GM12874 (cell line): ENCODE measurements around the gene VWF.

ENCODE experiments used
- TF ChIP-seq, protein P1 (sequence below): IDR thresholded peaks from 2 replicates; pipeline ENCODE4 v1.5.1; 2011; ENCODE audit warnings: low read depth, mild to moderate bottlenecking, control low read depth, low read length, moderate library complexity; ENCODE audit not compliant: insufficient read depth

VWF gene

DNA sequence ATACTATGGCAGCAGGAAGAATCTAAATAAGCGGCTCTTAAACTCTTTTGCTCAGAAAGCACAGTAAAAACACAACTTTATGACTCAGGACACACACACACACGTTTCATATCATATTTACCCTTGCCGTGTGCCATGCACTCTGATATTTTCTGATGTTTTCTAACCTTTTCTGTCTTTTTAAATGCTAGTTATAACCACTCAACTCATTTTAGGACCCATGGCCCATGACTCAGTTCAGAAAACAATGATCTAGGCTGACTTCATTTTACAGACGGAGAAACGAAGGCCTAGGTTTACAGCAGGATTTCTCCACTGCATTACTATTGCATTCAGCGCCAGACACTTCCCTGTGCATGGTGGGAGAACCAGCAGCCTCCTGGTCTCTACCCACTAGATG lies 9.1 kb downstream of the VWF start:
- TF ChIP-seq, protein P1, sequence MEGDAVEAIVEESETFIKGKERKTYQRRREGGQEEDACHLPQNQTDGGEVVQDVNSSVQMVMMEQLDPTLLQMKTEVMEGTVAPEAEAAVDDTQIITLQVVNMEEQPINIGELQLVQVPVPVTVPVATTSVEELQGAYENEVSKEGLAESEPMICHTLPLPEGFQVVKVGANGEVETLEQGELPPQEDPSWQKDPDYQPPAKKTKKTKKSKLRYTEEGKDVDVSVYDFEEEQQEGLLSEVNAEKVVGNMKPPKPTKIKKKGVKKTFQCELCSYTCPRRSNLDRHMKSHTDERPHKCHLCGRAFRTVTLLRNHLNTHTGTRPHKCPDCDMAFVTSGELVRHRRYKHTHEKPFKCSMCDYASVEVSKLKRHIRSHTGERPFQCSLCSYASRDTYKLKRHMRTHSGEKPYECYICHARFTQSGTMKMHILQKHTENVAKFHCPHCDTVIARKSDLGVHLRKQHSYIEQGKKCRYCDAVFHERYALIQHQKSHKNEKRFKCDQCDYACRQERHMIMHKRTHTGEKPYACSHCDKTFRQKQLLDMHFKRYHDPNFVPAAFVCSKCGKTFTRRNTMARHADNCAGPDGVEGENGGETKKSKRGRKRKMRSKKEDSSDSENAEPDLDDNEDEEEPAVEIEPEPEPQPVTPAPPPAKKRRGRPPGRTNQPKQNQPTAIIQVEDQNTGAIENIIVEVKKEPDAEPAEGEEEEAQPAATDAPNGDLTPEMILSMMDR: no peak

DNA sequence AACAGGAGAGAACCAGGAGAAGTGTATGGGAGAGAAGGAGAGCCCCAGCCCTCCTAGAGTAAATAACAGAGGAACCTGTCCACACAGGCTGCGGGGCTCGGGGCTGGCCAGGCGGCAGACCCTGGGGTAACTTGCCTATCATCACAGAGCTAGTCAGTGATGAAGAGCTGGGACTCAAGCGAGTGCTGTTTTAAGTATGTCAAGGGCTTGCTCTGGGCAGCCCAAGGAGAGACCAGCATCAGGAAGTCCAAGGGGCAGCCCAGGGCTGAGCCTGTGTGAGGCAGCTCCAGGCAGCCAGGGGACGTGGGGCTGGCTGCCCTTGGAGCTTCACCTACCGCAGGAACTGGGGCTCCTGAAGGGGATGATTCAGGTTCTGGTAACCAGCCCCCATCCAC lies 10.0 kb downstream of the VWF start:
- TF ChIP-seq, protein P1: no peak

DNA sequence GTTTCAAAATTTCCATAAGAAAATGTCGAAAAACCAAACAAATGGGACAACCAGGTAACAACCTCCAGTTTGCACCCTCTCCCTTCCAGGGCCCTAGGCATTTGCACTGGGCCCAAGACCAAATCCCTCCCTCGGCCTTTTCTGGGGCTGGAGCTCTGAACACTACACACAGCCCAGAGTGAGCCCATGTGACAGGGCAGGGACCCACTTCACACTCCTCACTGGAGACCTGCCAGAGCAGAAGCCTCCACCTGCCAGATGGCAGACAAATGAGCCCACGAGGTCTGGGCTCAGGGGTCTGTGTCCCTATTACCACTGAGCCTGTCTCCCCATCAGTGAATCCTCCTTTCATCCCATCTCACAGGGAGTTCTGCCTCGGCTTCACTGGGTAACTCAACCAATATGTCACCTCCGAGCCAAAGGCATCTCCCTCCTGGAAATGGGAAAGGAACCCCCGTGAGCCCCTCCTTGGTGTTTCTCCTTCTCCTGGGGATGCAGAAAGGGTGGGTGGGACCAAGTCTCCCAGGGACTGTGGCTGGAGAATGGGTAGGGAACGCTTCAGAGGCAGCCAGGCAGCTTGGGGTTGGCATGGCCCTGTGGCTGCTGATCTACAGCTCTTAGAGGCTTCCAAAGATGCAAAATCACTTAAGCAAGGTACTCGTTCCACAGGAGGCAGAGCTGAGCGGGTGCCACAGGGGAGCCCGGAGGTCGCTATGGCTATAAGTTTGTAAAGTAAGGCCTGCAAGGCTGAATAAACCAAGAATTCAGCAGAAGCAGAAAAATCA lies 10.6 kb downstream of the VWF start:
- TF ChIP-seq, protein P1: no peak

DNA sequence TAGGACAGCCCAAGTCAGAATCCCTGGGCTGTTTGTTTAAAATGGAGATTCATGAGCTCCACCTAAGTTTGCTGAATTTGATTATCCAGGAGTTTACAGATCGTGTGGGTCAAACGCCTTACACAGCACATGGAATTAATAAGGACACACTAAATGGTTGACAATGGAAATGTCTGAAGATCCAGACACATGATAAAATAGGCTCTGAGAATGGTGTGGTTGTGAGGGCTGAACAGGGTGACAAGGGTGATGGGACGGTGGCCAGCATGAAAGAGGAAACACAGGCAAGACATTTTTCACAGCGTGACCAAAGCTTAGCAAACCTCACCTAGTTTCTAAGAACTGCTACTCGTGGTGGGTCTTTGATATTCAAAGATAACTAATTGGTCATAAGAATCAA lies 12.5 kb downstream of the VWF start:
- TF ChIP-seq, protein P1: no peak

DNA sequence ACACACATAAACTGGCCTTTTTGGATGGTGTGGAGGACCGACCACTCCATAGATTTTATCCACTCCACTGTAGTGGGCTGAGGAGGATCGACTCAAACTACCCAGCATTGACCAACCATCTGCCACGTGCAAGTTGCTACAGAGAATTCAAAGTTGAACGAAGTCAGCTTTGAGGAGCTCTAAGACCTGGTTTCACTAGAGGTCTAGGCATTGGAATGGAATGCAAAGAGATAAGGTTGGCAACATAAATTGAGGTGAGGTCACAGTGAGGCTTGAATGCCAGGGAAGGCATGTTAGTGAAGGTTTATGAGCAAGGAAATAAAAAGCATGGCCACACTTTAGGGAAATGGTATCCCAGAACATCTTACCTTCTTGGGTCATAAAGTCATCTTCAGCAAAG lies 14.5 kb downstream of the VWF start:
- TF ChIP-seq, protein P1: no peak

DNA sequence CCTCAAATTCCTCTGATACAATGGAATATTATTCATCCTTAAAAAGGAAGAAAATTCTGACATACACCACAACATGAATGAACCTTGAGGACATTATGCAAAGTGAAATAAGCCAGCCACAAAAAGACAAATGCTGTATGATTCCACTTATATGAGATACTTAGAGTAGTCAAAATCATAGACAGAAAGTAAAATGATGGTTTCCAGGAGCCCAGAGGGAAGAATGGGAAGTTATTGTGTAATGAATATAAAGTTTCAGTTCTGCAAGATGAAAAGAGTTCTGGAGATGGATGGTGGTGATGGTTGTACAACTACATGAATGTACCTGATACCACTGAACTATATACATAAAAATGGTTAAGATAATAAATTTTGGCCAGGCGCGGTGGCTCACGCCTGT lies 18.3 kb downstream of the VWF start:
- TF ChIP-seq, protein P1: no peak

DNA sequence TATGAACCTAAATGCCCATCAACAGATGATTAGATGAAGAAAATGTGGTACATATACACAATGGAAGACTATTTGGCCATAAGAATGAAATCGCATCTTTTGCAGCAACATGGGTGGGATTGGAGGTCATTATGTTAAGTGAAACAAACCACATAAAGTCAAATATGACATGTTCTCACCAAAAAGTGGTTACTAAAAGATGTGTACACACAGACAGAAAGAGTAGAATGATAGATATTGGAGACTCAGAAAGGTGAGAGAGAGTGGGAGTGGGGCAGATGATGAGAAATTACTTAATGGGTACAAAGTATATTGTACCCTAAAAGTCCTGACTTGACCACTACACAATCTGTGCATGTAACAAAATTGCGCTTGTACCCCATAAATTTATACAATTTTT lies 19.6 kb downstream of the VWF start:
- TF ChIP-seq, protein P1: no peak
